HEK293 (cell line): ENCODE measurements around the gene MTR.

ENCODE experiments used
- CTCF ChIA-PET: fragments of 350-600 bp; formaldehyde crosslinking; extraction: SDS; loops from one replicate; lab custom pipeline; 2021; ENCODE audit warnings: antibody characterized with exemption; lab: Yijun Ruan, JAX
- POLR2A ChIA-PET: fragments of 300-600 bp; formaldehyde crosslinking; extraction: SDS; loops from one replicate; lab custom pipeline; 2020; ENCODE audit warnings: antibody characterized with exemption, inconsistent platforms; lab: Yijun Ruan, JAX
- H3K27ac ChIP-seq: fragments of 200-500 bp; sonication (Bioruptor generic); 2 replicates; pipeline ENCODE4 v1.5.1; 2014; ENCODE audit warnings: low read depth, low read length, control low read depth, inconsistent platforms; ENCODE audit errors: extremely low read depth
- H3K36me3 ChIP-seq, 2 experiments: fragments of 200-500 bp in 1 of 2; sonication (Bioruptor generic) in 1 of 2; 1 replicate in 1 of 2; 2 replicates in 1 of 2; pipeline ENCODE4 v1.5.1; 2014 to 2017; ENCODE audit warnings: inconsistent platforms in 2 of 2, low read length in 2 of 2; ENCODE audit not compliant: control insufficient read depth in 2 of 2, insufficient read depth in 1 of 2
- H3K4me1 ChIP-seq: fragments of 200-500 bp; sonication (Bioruptor generic); 2 replicates; pipeline ENCODE4 v1.5.1; 2014; ENCODE audit warnings: mild to moderate bottlenecking, low read length, inconsistent platforms; ENCODE audit not compliant: control insufficient read depth, insufficient read depth
- H3K4me3 ChIP-seq: 2 replicates; pipeline ENCODE4 v1.5.1; 2011; ENCODE audit warnings: low read depth, mild to moderate bottlenecking, control low read depth, low read length, moderate library complexity
- H3K9me3 ChIP-seq: fragments of 200-500 bp; sonication (Bioruptor generic); 2 replicates; pipeline ENCODE4 v1.5.1; 2014; ENCODE audit warnings: low read depth, low read length, inconsistent platforms; ENCODE audit not compliant: control insufficient read depth, insufficient read depth
- BCL11B ChIP-seq: fragments of 450-650 bp; formaldehyde crosslinking; IDR thresholded peaks from 2 replicates; pipeline ENCODE4 v1.5.1; 2016; ENCODE audit warnings: low read depth, missing biosample characterization, missing genetic modification characterization
- EGR2 ChIP-seq: fragments of 450-650 bp; formaldehyde crosslinking; IDR thresholded peaks from 2 replicates; pipeline ENCODE4 v1.5.1; 2016; ENCODE audit warnings: low read depth, missing biosample characterization, missing genetic modification characterization
- GLIS2 ChIP-seq: fragments of 450-650 bp; formaldehyde crosslinking; IDR thresholded peaks from 2 replicates; pipeline ENCODE4 v1.5.1; 2016; ENCODE audit warnings: missing biosample characterization, missing genetic modification characterization
- KLF1 ChIP-seq: fragments of 450-650 bp; formaldehyde crosslinking; IDR thresholded peaks from 2 replicates; pipeline ENCODE4 v1.5.1; 2016; ENCODE audit warnings: missing biosample characterization, missing genetic modification characterization
- KLF10 ChIP-seq: fragments of 450-650 bp; IDR thresholded peaks from 2 replicates; pipeline ENCODE4 v1.5.1; 2018; ENCODE audit warnings: missing biosample characterization, mild to moderate bottlenecking, missing genetic modification characterization
- KLF9 ChIP-seq: fragments of 450-650 bp; formaldehyde crosslinking; IDR thresholded peaks from 2 replicates; pipeline ENCODE4 v1.5.1; 2016; ENCODE audit warnings: missing biosample characterization, missing genetic modification characterization, low read depth
- PRDM1 ChIP-seq: fragments of 450-650 bp; formaldehyde crosslinking; IDR thresholded peaks from 2 replicates; pipeline ENCODE4; 2016; ENCODE audit warnings: missing biosample characterization, missing genetic modification characterization
- SETDB1 ChIP-seq: IDR thresholded peaks from one replicate; pipeline ENCODE4 v1.6.1; 2017; ENCODE audit warnings: mild to moderate bottlenecking, low read length, moderate library complexity, mixed read lengths; ENCODE audit not compliant: insufficient read length
- ZBTB48 ChIP-seq: fragments of 450-650 bp; formaldehyde crosslinking; IDR thresholded peaks from 2 replicates; pipeline ENCODE4 v1.5.1; 2016; ENCODE audit warnings: missing biosample characterization, missing genetic modification characterization
- ZFHX2 ChIP-seq: fragments of 450-650 bp; formaldehyde crosslinking; conservative IDR thresholded peaks from 2 replicates; pipeline ENCODE4 v1.5.1; 2016; ENCODE audit warnings: missing biosample characterization, missing genetic modification characterization
- ZNF112 ChIP-seq: fragments of 450-650 bp; formaldehyde crosslinking; IDR thresholded peaks from 2 replicates; pipeline ENCODE4 v1.5.0; 2017; ENCODE audit warnings: missing biosample characterization, missing genetic modification characterization
- ZNF140 ChIP-seq: fragments of 450-650 bp; formaldehyde crosslinking; IDR thresholded peaks from 2 replicates; pipeline ENCODE4 v1.5.1; 2016; ENCODE audit warnings: missing biosample characterization, missing genetic modification characterization
- ZNF248 ChIP-seq: fragments of 450-650 bp; formaldehyde crosslinking; IDR thresholded peaks from 2 replicates; pipeline ENCODE4 v1.5.1; 2017; ENCODE audit warnings: missing biosample characterization, missing genetic modification characterization
- ZNF518A ChIP-seq: fragments of 450-650 bp; formaldehyde crosslinking; conservative IDR thresholded peaks from 2 replicates; pipeline ENCODE4 v1.5.1; 2016; ENCODE audit warnings: low read depth, missing biosample characterization, missing genetic modification characterization
- ZNF530 ChIP-seq: fragments of 450-650 bp; formaldehyde crosslinking; IDR thresholded peaks from 2 replicates; pipeline ENCODE4 v1.5.1; 2016; ENCODE audit warnings: low read depth, missing biosample characterization, missing genetic modification characterization
- ZNF658 ChIP-seq: fragments of 450-650 bp; formaldehyde crosslinking; IDR thresholded peaks from 2 replicates; pipeline ENCODE4; 2016; ENCODE audit warnings: missing biosample characterization, missing genetic modification characterization
- ZNF707 ChIP-seq: fragments of 450-650 bp; formaldehyde crosslinking; IDR thresholded peaks from 2 replicates; pipeline ENCODE4 v1.5.1; 2016; ENCODE audit warnings: missing biosample characterization, missing genetic modification characterization
- ZNF76 ChIP-seq: fragments of 450-650 bp; formaldehyde crosslinking; IDR thresholded peaks from 2 replicates; pipeline ENCODE4; 2016; ENCODE audit warnings: low read depth, missing biosample characterization, missing genetic modification characterization, borderline replicate concordance
- TF ChIP-seq, protein P1 (sequence below): fragments of 450-650 bp; formaldehyde crosslinking; IDR thresholded peaks from 2 replicates; pipeline ENCODE4; 2016; ENCODE audit warnings: missing biosample characterization, missing genetic modification characterization
- TF ChIP-seq, protein P2 (sequence below): fragments of 450-650 bp; formaldehyde crosslinking; IDR thresholded peaks from 2 replicates; pipeline ENCODE4 v1.5.1; 2016; ENCODE audit warnings: missing biosample characterization, missing genetic modification characterization
- TF ChIP-seq, protein P3 (sequence below): fragments of 450-650 bp; formaldehyde crosslinking; IDR thresholded peaks from 2 replicates; pipeline ENCODE4 v1.5.1; 2016; ENCODE audit warnings: missing biosample characterization, missing genetic modification characterization

MTR gene

DNA sequence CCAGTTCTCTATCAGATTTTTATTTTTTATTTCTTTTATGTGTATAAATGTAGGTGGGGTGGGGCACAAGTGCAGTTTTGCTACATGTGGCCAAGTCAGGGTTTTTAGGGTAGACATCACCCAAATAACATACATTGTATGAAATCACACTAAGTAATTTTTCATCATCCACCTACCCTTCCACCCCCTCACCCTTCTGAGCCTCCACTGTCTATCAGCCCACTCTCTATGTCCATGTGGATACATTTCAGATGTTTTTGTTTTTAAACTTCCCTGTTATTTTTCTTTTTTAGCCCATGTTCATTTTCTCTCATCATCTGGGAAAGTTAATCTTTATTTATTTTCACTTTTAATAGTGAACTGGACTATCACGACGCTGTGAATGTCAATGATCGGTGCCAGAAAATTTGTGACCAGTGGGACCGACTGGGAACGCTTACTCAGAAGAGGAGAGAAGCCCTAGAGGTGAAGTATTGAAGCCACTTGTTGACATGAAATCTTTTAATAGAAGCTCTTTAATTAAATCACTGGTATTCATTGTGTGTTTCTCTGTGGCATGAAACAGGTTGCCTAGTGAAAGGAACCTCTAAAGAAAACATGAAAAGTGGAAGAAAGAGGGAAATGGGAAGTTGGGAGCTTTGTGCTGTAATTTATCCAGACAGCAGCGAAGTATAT is 47.6 kb upstream of the MTR start:
- no peak overlapping the region for H3K27ac ChIP-seq
- POLR2A ChIA-PET, result no interaction called here
- H3K4me1 ChIP-seq, result no peaks in the 10 kb centered on the region
- no peaks in the 10 kb centered on the region for H3K9me3 ChIP-seq
- CTCF ChIA-PET, result interaction anchor here (1.0 to 3.7 kb wide), 5 partner anchors 8 to 138 kb away, joined by 3 to 43 read pairs (median 4); no protein-coding TSS in a partner anchor
- TF ChIP-seq ZNF76 (tag by site-specific recombination) (no peak), KLF9 (no peak), EGR2 (tag by site-specific recombination) (peak; percentile 71), BCL11B (tag by site-specific recombination) (no peak), ZFHX2 (peak; percentile 60; the same call in 1 of the 2 replicates), KLF10 (no peak), ZNF658 (no peak), KLF1 (tag by site-specific recombination) (no peak), ZNF248 (tag by site-specific recombination) (no peak), ZNF140 (no peak), ZNF518A (no peak), ZNF530 (tag by site-specific recombination) (no peak)
- TF ChIP-seq, protein P1, sequence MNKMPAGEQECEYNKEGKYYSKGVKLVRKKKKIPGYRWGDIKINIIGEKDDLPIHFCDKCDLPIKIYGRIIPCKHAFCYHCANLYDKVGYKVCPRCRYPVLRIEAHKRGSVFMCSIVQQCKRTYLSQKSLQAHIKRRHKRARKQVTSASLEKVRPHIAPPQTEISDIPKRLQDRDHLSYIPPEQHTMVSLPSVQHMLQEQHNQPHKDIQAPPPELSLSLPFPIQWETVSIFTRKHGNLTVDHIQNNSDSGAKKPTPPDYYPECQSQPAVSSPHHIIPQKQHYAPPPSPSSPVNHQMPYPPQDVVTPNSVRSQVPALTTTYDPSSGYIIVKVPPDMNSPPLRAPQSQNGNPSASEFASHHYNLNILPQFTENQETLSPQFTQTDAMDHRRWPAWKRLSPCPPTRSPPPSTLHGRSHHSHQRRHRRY (tag by site-specific recombination), result no peak
- no peak overlapping the region for H3K4me3 ChIP-seq
- H3K36me3 ChIP-seq, result peaks cover 13 to 76% of the 10 kb centered on the region in 2 experiments; a peak in 2 of 3 replicates

GRCh38 chr1:236748268-236748870 is 46.7 kb upstream of the MTR start:
- Histone ChIP-seq H3K9me3 (no peaks in the 10 kb centered on the region), H3K4me3 (no peak overlapping the region), H3K4me1 (no peaks in the 10 kb centered on the region), H3K36me3 (peaks cover 9 to 69% of the 10 kb centered on the region in 2 experiments; a peak in 2 of 3 replicates), H3K27ac (no peak overlapping the region)
- CTCF ChIA-PET, result interaction anchor here (0.6 to 3.7 kb wide), 9 partner anchors 9 to 144 kb away, joined by 3 to 43 read pairs (median 3); no protein-coding TSS in a partner anchor
- no peak for TF ChIP-seq ZNF112
- POLR2A ChIA-PET, result no interaction called here

- peaks cover 9 to 73% of the 10 kb centered on the region in 2 experiments; a peak in 2 of 3 replicates for H3K36me3 ChIP-seq
- H3K9me3 ChIP-seq, result no peaks in the 10 kb centered on the region
- H3K4me3 ChIP-seq, result no peak overlapping the region
- ChIA-PET POLR2A (interaction anchor here (0.7 kb wide), 1 partner anchor 204 kb away, joined by 6 read pairs; no protein-coding TSS in a partner anchor), CTCF (interaction anchor here (0.7 to 3.7 kb wide), 2 partner anchors 8 to 211 kb away, joined by 3 to 43 read pairs; no protein-coding TSS in a partner anchor)
- H3K4me1 ChIP-seq, result no peaks in the 10 kb centered on the region
- no peak overlapping the region for H3K27ac ChIP-seq
- no peak for TF ChIP-seq PRDM1
- TF ChIP-seq, protein P2, sequence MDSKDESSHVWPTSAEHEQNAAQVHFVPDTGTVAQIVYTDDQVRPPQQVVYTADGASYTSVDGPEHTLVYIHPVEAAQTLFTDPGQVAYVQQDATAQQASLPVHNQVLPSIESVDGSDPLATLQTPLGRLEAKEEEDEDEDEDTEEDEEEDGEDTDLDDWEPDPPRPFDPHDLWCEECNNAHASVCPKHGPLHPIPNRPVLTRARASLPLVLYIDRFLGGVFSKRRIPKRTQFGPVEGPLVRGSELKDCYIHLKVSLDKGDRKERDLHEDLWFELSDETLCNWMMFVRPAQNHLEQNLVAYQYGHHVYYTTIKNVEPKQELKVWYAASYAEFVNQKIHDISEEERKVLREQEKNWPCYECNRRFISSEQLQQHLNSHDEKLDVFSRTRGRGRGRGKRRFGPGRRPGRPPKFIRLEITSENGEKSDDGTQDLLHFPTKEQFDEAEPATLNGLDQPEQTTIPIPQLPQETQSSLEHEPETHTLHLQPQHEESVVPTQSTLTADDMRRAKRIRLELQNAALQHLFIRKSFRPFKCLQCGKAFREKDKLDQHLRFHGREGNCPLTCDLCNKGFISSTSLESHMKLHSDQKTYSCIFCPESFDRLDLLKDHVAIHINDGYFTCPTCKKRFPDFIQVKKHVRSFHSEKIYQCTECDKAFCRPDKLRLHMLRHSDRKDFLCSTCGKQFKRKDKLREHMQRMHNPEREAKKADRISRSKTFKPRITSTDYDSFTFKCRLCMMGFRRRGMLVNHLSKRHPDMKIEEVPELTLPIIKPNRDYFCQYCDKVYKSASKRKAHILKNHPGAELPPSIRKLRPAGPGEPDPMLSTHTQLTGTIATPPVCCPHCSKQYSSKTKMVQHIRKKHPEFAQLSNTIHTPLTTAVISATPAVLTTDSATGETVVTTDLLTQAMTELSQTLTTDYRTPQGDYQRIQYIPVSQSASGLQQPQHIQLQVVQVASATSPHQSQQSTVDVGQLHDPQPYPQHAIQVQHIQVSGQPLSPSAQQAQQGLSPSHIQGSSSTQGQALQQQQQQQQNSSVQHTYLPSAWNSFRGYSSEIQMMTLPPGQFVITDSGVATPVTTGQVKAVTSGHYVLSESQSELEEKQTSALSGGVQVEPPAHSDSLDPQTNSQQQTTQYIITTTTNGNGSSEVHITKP (tag by site-specific recombination), result no peak
- TF ChIP-seq ZBTB48, result no peak
- no peak for TF ChIP-seq SETDB1
- no peak for TF ChIP-seq GLIS2 (tag by site-specific recombination)
- TF ChIP-seq ZNF707, result no peak
- TF ChIP-seq, protein P3, sequence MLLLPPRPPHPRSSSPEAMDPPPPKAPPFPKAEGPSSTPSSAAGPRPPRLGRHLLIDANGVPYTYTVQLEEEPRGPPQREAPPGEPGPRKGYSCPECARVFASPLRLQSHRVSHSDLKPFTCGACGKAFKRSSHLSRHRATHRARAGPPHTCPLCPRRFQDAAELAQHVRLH, result no peak
Observed at GRCh38 chr1:236750928-236751327, 44.2 kb upstream of the MTR start.
